Measurements from ENCODE around the gene LOC128125822. TPM values are rescaled to one million over a fixed set of nuclear protein-coding genes. Genes with fewer than 3 reads are reported as not detected.

LOC128125822 gene

DNA sequence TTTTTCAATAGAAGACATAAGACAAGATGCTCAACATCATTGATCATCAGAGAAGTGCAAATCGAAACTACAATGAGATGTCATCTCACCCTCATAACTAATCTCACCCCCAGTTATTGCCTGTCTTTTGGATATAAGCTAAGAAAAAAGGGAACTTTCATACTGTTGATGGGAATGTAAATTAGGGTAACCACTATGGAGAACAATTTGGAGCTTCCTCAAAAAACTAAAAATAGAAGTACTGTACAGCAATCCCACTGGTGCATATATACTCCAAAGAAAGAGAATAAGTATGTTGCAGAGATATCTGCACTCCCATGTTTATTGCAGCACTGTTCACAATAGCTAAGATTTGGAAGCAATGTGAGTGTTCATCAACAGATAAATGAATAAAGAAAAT is 37.0 kb downstream of the LOC128125822 start:
- in situ Hi-C loops (cut with HindIII; ENCODE audit: low pct_unique_long_range_greater_than_20kb, low sequenced_read_pairs) = no loop called here
- DNase-seq (ENCODE audit: low read depth, low spot score) = no peak

DNA sequence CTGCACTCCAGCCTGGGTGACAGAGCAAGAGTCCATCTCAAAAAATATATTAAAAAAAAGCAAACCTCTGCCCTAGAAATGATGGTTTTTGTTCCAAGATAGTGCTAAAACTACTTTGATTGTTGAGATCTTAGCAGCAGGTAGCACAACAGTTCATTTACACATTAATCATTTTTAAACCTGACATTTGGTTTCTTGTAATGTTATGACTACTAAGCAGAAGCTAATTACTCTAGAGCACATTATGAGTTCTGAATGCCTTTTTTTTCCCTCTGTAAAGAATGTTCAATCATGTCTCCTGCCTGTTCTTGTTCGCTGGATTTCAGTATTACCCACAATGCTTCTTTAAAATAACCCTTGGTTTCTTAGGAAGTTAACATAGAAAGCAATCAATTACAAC is 38.7 kb downstream of the LOC128125822 start:
- DNase-seq (ENCODE audit: low read depth, low spot score) = no peak
- in situ Hi-C loops (cut with HindIII; ENCODE audit: low pct_unique_long_range_greater_than_20kb, low sequenced_read_pairs) = no loop called here

DNA sequence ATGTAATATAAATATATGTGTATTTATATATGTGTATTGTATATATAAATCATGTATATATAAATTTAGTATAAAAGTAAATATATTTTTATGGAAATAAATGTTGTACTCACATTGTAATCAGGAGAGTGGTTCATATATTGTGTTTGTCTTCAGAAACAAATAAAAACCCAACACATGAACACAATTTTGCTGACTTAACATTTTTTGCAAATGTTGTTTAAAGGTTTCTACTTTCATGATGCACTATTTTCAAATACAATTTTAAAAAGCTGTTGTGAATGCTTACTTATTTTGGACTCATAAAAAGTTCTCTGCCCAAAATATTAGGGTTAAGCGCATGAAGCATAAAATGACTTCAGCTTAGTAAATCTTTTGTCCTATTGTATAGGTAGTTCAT is 39.3 kb downstream of the LOC128125822 start:
- DNase-seq (ENCODE audit: low read depth, low spot score) = no peak
- in situ Hi-C loops (cut with HindIII; ENCODE audit: low pct_unique_long_range_greater_than_20kb, low sequenced_read_pairs) = no loop called here

DNA sequence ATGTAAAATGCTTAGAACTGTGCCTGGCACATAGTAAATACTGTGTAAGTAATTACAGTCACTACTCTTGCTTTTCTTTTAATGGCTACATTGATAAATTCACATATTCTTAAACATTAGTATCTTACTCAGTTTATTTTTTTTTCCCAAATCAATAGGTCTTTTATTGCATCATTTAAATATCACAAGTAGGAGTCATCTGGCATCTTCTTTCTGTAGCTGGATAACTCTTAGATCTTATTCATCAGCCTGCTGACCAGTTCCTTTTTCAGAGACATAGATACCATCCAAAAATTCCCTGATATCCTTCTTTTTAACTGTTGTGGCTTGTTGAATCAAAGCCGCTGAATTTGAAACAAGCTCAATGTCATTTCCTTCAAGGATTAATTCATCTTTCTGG is 43.3 kb downstream of the LOC128125822 start:
- DNase-seq (ENCODE audit: low read depth, low spot score) = no peak
- in situ Hi-C loops (cut with HindIII; ENCODE audit: low pct_unique_long_range_greater_than_20kb, low sequenced_read_pairs) = no loop called here

Small RNA genes lying within 50 kb of the gene (small RNA-seq; reads per million reads assigned to genes)
- gene AL513043.1 = 0 reads per million in 2 experiments

Other genes with a start within 250 kb of the LOC128125822 start
- 274 and 284 TPM in 2 replicates for gene PTP4A1, start within 50 bp of the LOC128125822 start, total RNA-seq (2014; rRNA removed; shearing (Covaris generic))
- gene PHF3, start 63.3 kb downstream of the LOC128125822 start, total RNA-seq (2014; rRNA removed; shearing (Covaris generic)) = 43.9 and 48.1 TPM in 2 replicates

Data from SK-MEL-5 (cell line).